ENCODE measurements around the gene SUN1. TPM values are rescaled to one million over a fixed set of nuclear protein-coding genes. Genes with fewer than 3 reads are reported as not detected.
A peak's percentile ranks its signal among the peaks of the same experiment; 100 is the strongest.

The SUN1 gene
- total and polyA plus RNA-seq, 2 of the 8 experiments (the other 6 are each of a cell fraction or from before 2014, with no cell fraction given) = 108 to 158 TPM

DNA sequence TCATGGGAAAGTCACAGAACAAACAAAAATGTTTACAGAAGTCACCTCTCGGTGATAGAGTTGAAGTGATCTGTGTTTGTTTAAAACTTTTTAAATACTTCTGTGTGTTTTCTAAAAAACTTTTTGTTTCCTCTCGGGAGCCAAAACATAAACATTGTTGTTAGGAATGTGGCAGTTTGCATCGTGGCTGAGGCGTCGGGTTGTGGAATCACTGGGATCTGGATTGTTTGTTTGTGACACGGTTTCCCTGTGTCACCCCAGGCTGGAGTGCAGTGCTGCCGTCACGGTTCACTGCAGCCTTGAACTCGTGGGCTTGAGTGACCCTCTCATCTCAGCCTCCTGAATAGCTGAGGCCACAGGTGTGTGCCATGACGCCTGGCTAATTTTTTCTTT is 29.0 kb upstream of the SUN1 start:
- FAIRE-seq = no peak
- POLR2A ChIA-PET (ENCODE audit: partially characterized antibody) = no interaction called here

More for the DNA sequence above, 29.0 kb upstream of the SUN1 start:
- Histone ChIP-seq H3K23ac (ENCODE audit: insufficient read length) (no peak overlapping the region), H3K9ac (replicated peaks in 1 of 4; ENCODE audit: extremely low read depth in 1 of 4, low read depth in 3 of 4, low read length in 3 of 4) (no peak overlapping the region), H4K91ac (replicated peaks; ENCODE audit: insufficient read length, low read length) (no peak overlapping the region), H3K79me2 (ENCODE audit: control insufficient read depth in 1 of 2, insufficient read depth in 2 of 2, low read length in 2 of 2) (no peaks in the 10 kb centered on the region), H2AFZ (ENCODE audit: low read length) (no peak overlapping the region), H3K36me3 (ENCODE audit: control insufficient read depth in 2 of 4, insufficient read depth in 4 of 4, low read length in 3 of 4) (no peaks in the 10 kb centered on the region), H3K27ac (ENCODE audit: low read depth, low read length) (no peak overlapping the region), H4K5ac (ENCODE audit: insufficient read length, low read depth, low read length) (no peak overlapping the region), H2BK12ac (ENCODE audit: low read depth, low read length) (no peak overlapping the region), H2BK20ac (ENCODE audit: low read length) (no peak overlapping the region), H3K18ac (ENCODE audit: extremely low read depth, low read length) (no peak overlapping the region), H2BK5ac (ENCODE audit: low read depth, low read length) (no peak overlapping the region), H3K23me2 (ENCODE audit: low read depth, low read length) (no peaks in the 10 kb centered on the region), H3K4ac (replicated peaks; ENCODE audit: insufficient read length, low read depth, low read length) (no peak overlapping the region), H3K4me1 (replicated peaks in 1 of 4; ENCODE audit: control insufficient read depth in 3 of 4, insufficient read depth in 4 of 4, low read length in 3 of 4) (no peaks in the 10 kb centered on the region), H4K20me1 (replicated peaks in 1 of 2; ENCODE audit: control insufficient read depth in 1 of 2, insufficient read depth in 2 of 2, low read length in 2 of 2) (no peaks in the 10 kb centered on the region), H3K4me2 (ENCODE audit: insufficient read depth in 1 of 2, low read depth in 2 of 2, low read length in 2 of 2) (no peak overlapping the region), H4K8ac (ENCODE audit: extremely low read depth, insufficient read depth, low read length) (no peak overlapping the region), H2BK120ac (replicated peaks; ENCODE audit: low read depth, low read length) (no peak overlapping the region), H3K27me3 (replicated peaks in 1 of 4; ENCODE audit: control insufficient read depth in 3 of 4, extremely low read depth in 1 of 4, insufficient read depth in 3 of 4, low read length in 3 of 4) (no peaks in the 10 kb centered on the region), H3K9me3 (ENCODE audit: insufficient read depth in 2 of 2, low read depth in 1 of 2, low read length in 1 of 2) (peaks cover 3 to 9% of the 10 kb centered on the region in 2 experiments; a peak in 2 of 4 replicates), H3K14ac (ENCODE audit: insufficient read length) (no peak overlapping the region), H3K4me3 (ENCODE audit: extremely low read depth in 1 of 4, insufficient read depth in 2 of 4, low read depth in 3 of 4, low read length in 4 of 4) (no peak overlapping the region), H3K56ac (replicated peaks; ENCODE audit: insufficient read length, low read depth, low read length) (no peak overlapping the region), H3K79me1 (ENCODE audit: low read depth, low read length) (no peaks in the 10 kb centered on the region), H2AK5ac (ENCODE audit: low read depth, low read length) (no peak overlapping the region), H2BK15ac (ENCODE audit: low read length) (0 out of 2 replicates have a peak overlapping the region, but pooled peaks have one; percentile 61)
- TF ChIP-seq BCL11A (IDR thresholded peaks at IDR 0.05; ENCODE audit: low read depth in 2 of 2, low read length in 2 of 2) (no peak), TCF12 (IDR thresholded peaks at IDR 0.05; ENCODE audit: low read depth, low read length) (no peak), RNF2 (IDR thresholded peaks at IDR 0.05; ENCODE audit: borderline replicate concordance, low read depth, low read length, missing control alignments, poor library complexity, severe bottlenecking) (no peak), JUND (IDR thresholded peaks at IDR 0.05; ENCODE audit: low read length) (no peak), SIX5 (IDR thresholded peaks at IDR 0.05; ENCODE audit: low read depth, low read length) (no peak), EZH2 (IDR thresholded peaks at IDR 0.05; ENCODE audit: low read depth, low read length, severe bottlenecking) (no peak), BACH1 (IDR thresholded peaks at IDR 0.05; ENCODE audit: low read length) (no peak), YY1 (IDR thresholded peaks at IDR 0.05; ENCODE audit: low read depth, low read length) (no peak), NANOG (IDR thresholded peaks at IDR 0.05; ENCODE audit: insufficient read depth, low read depth, low read length, poor library complexity, severe bottlenecking) (no peak), POLR2A (IDR thresholded peaks at IDR 0.05; ENCODE audit: control extremely low read depth in 1 of 2, low read depth in 2 of 2, low read length in 2 of 2) (no peak), SP2 (IDR thresholded peaks at IDR 0.05; ENCODE audit: low read length) (no peak), CHD1 (IDR thresholded peaks at IDR 0.05; ENCODE audit: low read depth, low read length) (no peak), HDAC2 (IDR thresholded peaks at IDR 0.05; ENCODE audit: borderline replicate concordance in 1 of 2, low read depth in 2 of 2, low read length in 2 of 2) (no peak)
- TF ChIP-seq, protein P1, sequence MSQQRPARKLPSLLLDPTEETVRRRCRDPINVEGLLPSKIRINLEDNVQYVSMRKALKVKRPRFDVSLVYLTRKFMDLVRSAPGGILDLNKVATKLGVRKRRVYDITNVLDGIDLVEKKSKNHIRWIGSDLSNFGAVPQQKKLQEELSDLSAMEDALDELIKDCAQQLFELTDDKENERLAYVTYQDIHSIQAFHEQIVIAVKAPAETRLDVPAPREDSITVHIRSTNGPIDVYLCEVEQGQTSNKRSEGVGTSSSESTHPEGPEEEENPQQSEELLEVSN (IDR thresholded peaks at IDR 0.05) = no peak
- CTCF ChIA-PET (ENCODE audit: partially characterized antibody) = no interaction called here
- WGBS, 2 experiments (ENCODE audit: extremely low coverage in 1 of 2, insufficient coverage in 1 of 2, insufficient read length in 1 of 2, insufficient replicate concordance in 2 of 2, low coverage in 1 of 2, low lambda C conversion rate in 2 of 2, missing lambda C conversion rate in 1 of 2) = 93% methylated on average over 10 of the region's 10 CpGs; no CpG with 5 or more reads in 1 of the 2 experiments
- no peak for DNase-seq (ENCODE audit: low read depth in 1 of 2, low spot score in 2 of 2)
